HUDEP-2 (cell line): ENCODE measurements around the gene XAGE1A.
"Not testable (repeated sequence)": the region's sequence is repeated elsewhere in the genome, so short reads cannot be mapped to it uniquely, and the experiment has no call there.

Experiments used
- DNase-seq, 76 experiments: peaks; one replicate each; lab custom pipeline; 2025; ENCODE audit not compliant: unreplicated experiment in 76 of 76; lab: John Stamatoyannopoulos, UW

The XAGE1A gene

GRCh38 chrX:52495545-52496418 is at the start of gene XAGE1A:
TSS of gene XAGE1A (plus strand) at chrX:52495808. CDS start at chrX:52497362, 1,554 bp downstream.
- not testable (repeated sequence) for DNase-seq

- DNase-seq = not testable (repeated sequence)
Observed at GRCh38 chrX:52452031-52452430, 43.6 kb upstream of the XAGE1A start.

GRCh38 chrX:52471301-52471700 is 24.3 kb upstream of the XAGE1A start:
- DNase-seq = not testable (repeated sequence)

GRCh38 chrX:52496419-52496772 is 788 bp downstream of the XAGE1A start:
- DNase-seq = not testable (repeated sequence)

- not testable (repeated sequence) for DNase-seq
Observed at GRCh38 chrX:52501362-52501761, 5.8 kb downstream of the XAGE1A start.

- DNase-seq = no peak
Observed at GRCh38 chrX:52504551-52504950, 8.9 kb downstream of the XAGE1A start.

GRCh38 chrX:52507331-52507730 is 11.7 kb downstream of the XAGE1A start:
- no peak for DNase-seq

- DNase-seq = no peak
Observed at GRCh38 chrX:52509916-52510315, 14.3 kb downstream of the XAGE1A start.

- DNase-seq = not testable (repeated sequence)
Observed at GRCh38 chrX:52511126-52511525, 15.5 kb downstream of the XAGE1A start.

- not testable (repeated sequence) for DNase-seq
Observed at GRCh38 chrX:52516110-52516986, 20.7 kb downstream of the XAGE1A start.

- DNase-seq = not testable (repeated sequence)
Observed at GRCh38 chrX:52516987-52517325, 21.3 kb downstream of the XAGE1A start, which contains the start of gene XAGE1B. TSS of gene XAGE1B (minus strand) at chrX:52517063. CDS start at chrX:52515527, 1,536 bp downstream.

- DNase-seq = not testable (repeated sequence)
Observed at GRCh38 chrX:52541051-52541450, 45.4 kb downstream of the XAGE1A start.

GRCh38 chrX:52542311-52542710 is 46.7 kb downstream of the XAGE1A start:
- no peak for DNase-seq

GRCh38 chrX:52544147-52544840 is 48.7 kb downstream of the XAGE1A start:
- DNase-seq = no peak

- DNase-seq = not testable (repeated sequence)
Observed at GRCh38 chrX:52548769-52549168, 53.2 kb downstream of the XAGE1A start.
